IPS DF 19.7 (cell line): ENCODE data around the gene OPN5.

ENCODE experiments used
- DNase-seq: peaks from one replicate; pipeline ENCODE4 v3.0.0-alpha.2; 2013; ENCODE audit warnings: low read depth, low spot score

Gene OPN5

GRCh38 chr6:47859175-47859574 lies 77.3 kb downstream of the OPN5 start:
- no peak for DNase-seq

- DNase-seq = no peak
These were observed 80.9 kb downstream of the OPN5 start for GRCh38 chr6:47862731-47863130.

GRCh38 chr6:47865206-47865605 lies 83.4 kb downstream of the OPN5 start:
- DNase-seq = no peak

- no peak for DNase-seq
These were observed 93.8 kb downstream of the OPN5 start for GRCh38 chr6:47875593-47875992.
